ENCODE results near the gene FAM149B1.

The FAM149B1 gene

DNA sequence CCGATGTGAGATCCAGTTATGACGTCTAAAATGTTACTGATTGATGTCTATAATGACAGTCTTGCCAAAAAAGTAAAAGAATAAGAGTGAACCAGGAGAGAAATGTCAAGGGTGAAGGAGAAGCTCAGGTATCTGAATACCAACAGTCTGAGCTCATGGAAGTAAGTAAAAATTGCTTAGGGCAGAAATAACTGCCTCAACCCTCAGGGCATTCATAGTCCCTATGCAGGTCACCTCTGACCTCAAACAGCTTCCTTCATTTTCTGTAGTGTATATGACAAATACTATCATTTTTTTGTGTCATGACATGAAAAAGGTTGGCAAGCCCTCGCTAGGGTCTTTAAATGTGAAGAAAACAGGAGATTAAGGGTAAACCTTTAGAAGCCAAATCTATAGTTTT lies 125.5 kb downstream of the FAM149B1 start:
- DNase-seq = no peak
